ENCODE results near the gene CD40LG.

DNA sequence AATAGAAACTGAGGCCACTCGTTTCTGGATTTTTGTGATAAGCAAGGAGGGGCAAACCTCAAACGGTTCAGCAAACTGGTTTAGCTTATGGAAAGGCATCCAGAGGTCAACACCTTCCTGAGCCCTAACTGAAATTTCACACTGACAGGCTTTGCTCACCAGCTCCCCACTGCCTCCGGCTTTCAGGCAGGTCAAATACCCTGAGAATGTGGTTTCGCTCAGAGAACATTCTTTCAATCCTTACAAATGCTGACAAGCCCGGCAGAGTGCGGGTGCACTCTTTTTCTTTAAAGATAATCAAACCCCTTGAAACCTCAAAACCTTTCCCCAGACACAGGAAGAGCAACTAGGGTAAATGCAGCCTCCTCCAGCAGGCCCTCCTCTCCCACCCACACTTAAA, 41.5 kb downstream of the CD40LG start:
- no peak for TF ChIP-seq TAF1 (IDR thresholded peaks at IDR 0.05; ENCODE audit: borderline replicate concordance, low read depth, low read length)
- no peak for TF ChIP-seq POLR2A (IDR thresholded peaks at IDR 0.05; ENCODE audit: low read depth, low read length)

Measured in GM12892 (cell line).